Suprapubic skin (tissue), 4 donors: Measurements from ENCODE around the gene ALG6.

ENCODE experiments used
- CTCF ChIP-seq, 2 donors: fragments of 200-600 bp in 1 of 2; fragments of 450-650 bp in 1 of 2; sonication (generic) in 1 of 2; IDR thresholded peaks; one replicate each; pipeline ENCODE4 v1.5.1; 2016 to 2019; ENCODE audit warnings: antibody characterized with exemption in 2 of 2, mild to moderate bottlenecking in 1 of 2, moderate library complexity in 1 of 2
- EP300 ChIP-seq: sonication (generic); formaldehyde crosslinking; IDR thresholded peaks from one replicate; pipeline ENCODE4 v1.6.1; 2017; ENCODE audit warnings: antibody characterized with exemption
- POLR2AphosphoS5 ChIP-seq, 3 donors: sonication (generic); formaldehyde crosslinking; IDR thresholded peaks; one replicate each; pipeline ENCODE4 v1.6.1; 2017; ENCODE audit warnings: antibody characterized with exemption in 3 of 3

- TF ChIP-seq POLR2AphosphoS5 (IDR thresholded peaks at IDR 0.05) (no peak), EP300 (no peak), CTCF (IDR thresholded peaks at IDR 0.05) (no peak)
Observed at GRCh38 chr1:63450416-63450815, 83.0 kb downstream of the ALG6 start.
